DMS79 treated with DMSO at 0.1 percent for 48 hours (cell line): Measurements from ENCODE around the gene KAZALD1.

Experiments
- DNase-seq: peaks from one replicate; lab custom pipeline; 2025; lab: John Stamatoyannopoulos, UW

KAZALD1 gene

DNA sequence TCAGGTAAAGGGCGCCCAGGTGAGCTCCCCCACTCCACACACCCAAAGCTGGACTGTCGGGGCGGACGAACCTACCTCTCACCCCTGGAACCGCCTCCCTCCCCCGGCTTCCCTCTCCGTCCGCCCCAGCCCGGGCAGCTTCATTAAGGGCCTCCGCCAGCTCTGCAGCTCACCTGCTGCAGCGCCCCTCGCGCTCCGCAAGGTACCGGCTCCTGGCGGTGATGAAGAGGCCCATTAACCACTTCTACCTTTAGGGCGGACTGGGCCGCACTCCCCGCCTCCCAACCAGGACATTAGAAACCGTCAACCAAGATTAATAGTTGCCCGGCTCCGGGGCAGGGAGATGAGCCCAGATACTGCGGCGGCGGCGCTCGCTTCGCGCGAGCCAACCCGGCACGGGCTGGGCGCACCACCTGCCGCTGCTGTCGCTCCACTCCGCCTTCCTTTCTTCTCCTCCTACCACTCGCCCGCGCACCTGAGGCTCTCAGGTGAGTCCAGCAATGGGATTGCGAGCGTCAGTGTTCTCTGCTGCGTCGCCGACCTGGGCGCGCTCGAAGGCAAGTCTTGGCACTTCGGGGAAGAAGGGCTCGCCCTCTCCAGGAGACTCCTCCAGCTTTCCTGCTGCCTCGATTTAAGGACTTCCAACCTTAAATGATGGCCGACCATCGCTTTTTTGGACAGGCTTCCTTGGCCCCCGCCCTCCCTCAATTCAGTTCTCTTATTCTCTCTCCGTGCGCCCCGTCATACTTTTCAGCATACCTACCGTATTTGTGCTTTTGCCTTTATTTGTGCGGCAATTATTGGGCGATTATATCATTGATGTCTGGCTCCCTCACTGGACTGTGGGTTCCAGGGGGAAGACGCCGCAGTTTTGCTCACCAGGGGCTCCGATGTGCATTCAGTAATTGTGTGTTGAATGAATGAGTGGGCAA is 13.6 kb upstream of the KAZALD1 start:
- DNase-seq: no peak

- peak; percentile 31 for DNase-seq
Measured at GRCh38 chr10:101050208-101051069, 11.3 kb upstream of the KAZALD1 start.

- no peak for DNase-seq
Measured at GRCh38 chr10:101052285-101052684, 9.5 kb upstream of the KAZALD1 start.

- no peak for DNase-seq
Measured at GRCh38 chr10:101053516-101053915, 8.3 kb upstream of the KAZALD1 start.

GRCh38 chr10:101054351-101054750 is 7.4 kb upstream of the KAZALD1 start:
- DNase-seq: no peak

DNA sequence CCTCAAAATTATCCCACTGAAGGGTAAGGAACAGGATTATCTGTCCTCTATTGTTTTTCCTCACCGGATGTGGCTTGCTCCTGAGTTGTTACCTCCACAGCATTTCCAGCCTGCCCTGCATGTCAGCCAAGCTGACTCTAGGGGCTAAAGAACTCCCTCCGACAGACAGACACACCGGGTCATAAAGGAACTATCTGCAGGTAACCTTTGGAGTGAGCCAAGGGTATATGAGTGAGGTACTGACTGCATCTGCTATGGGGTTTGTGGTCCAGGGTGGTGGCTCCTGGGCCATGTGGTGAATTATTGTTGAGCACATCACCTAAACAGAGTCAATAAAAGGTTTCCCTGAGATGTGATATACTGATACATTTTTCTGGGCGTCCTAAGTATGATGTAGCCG is 6.9 kb upstream of the KAZALD1 start:
- DNase-seq: no peak

DNA sequence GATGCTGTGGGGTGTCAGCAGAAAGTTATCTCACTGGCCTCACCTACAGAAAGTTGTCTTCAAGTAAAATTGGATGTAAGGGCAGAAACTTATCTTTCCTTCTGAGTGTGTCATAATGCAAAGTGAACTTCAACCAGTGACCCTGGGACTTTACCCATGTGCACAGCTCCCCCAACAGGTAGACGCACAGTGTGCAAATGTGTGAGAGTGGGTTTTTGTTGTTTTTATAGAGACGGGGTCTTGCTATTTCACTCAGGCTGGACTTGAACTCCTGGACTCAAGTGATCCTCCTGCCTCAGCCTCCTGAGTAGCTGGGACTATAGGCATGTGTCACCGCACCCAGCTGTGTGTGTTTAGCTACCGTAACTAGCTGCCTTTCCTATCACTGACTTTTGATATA is 6.4 kb upstream of the KAZALD1 start:
- no peak for DNase-seq

- no peak for DNase-seq
Measured at GRCh38 chr10:101056365-101057151, 5.2 kb upstream of the KAZALD1 start.

DNA sequence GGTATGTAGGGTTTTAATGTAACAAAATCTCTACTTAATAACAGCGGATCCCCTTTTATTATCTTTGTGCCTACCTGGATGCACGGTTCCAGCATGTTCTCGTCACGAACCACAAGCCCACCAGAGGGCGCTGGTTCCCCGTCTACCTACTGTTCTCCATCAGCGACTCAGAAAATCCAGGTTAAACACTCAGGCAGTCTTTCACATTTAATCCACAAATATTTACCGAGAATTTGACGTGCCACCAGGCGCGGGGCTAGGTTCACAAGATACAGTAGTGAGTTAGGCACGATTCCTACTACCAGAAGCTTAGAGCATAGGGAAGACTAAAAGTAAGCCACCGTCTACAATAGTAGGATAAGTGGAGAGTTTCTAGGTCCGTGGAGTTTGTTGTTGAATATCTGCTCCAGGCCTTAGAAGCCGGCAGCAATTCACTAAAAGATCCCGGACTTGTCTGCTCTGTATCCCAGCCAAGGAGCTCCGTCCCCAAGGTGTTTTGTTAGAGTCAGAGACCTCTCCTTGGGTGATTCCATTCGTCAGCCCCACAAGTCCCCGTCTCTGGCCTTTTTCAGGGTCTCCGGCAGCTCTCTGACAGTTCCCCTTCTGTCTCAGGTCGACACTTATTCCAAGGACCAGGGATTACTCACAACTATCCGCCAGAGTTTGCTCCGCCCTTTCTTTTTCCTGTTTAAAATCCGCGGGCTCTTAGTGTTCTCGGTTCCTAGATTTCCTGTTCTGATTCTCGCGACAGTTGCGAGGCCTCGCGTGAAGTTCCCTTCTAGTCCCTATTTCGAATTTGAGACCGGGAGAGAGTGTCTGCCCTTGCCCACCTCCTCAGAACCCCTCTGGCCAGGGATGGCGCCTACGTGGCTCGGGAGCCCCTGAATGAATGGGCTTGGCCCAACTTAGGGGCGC is 1.5 kb upstream of the KAZALD1 start:
- DNase-seq: peak; percentile 75

DNA sequence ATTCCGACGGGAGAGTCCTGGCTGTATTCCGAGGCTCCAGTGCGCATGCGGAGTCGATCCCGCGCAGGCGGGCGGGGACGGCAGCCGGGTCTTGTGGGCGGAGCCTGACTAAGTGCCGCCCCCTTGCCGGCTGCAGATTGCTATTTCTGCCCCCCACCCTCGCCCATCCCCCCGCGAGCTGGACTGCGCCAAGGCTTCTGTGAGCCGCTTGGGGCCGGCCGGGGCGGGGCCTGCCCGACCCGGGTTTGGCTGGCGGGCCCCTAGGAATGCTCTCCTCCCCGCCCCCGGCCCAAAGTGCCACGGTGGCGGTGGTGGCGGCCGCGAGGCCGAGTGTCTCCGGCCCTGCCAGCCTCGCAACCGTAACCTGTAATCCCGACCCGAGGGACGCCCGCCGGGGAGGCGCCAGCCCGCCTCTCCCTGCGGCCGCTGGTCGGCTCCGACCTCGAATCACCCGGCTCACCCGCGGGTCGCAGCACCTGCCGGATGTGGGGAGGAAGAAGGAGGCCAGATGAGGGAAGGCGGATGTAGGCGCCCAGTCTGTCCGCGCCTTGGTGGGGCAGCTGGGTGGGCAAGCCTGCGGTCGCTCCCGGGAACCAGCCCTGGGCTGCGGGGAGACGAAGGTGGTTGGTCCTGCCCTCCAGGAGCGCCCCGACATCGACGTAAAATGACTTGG is 702 bp upstream of the KAZALD1 start:
- peak; percentile 75 for DNase-seq

DNA sequence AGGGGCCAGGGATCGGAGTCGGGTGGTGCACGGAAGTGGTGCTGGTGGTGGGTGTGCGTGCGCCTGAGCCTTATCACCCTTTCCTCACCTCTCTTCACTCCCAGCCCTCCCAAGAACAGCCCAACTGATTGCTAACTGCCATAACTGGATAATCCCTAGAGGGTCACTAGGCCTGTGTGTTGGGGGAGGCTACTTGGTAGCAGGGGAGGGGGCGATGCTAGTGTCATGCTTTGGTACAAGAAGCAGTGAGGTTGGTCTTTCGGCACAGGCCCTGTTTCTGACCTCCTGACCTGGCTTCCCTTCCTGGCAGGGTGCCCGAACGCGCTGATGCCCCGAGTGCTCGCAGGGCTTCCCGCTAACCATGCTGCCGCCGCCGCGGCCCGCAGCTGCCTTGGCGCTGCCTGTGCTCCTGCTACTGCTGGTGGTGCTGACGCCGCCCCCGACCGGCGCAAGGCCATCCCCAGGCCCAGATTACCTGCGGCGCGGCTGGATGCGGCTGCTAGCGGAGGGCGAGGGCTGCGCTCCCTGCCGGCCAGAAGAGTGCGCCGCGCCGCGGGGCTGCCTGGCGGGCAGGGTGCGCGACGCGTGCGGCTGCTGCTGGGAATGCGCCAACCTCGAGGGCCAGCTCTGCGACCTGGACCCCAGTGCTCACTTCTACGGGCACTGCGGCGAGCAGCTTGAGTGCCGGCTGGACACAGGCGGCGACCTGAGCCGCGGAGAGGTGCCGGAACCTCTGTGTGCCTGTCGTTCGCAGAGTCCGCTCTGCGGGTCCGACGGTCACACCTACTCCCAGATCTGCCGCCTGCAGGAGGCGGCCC is 652 bp downstream of the KAZALD1 start:
- DNase-seq: peak; percentile 29

GRCh38 chr10:101063050-101063525 is 1.3 kb downstream of the KAZALD1 start:
- DNase-seq: peak; percentile 31

DNA sequence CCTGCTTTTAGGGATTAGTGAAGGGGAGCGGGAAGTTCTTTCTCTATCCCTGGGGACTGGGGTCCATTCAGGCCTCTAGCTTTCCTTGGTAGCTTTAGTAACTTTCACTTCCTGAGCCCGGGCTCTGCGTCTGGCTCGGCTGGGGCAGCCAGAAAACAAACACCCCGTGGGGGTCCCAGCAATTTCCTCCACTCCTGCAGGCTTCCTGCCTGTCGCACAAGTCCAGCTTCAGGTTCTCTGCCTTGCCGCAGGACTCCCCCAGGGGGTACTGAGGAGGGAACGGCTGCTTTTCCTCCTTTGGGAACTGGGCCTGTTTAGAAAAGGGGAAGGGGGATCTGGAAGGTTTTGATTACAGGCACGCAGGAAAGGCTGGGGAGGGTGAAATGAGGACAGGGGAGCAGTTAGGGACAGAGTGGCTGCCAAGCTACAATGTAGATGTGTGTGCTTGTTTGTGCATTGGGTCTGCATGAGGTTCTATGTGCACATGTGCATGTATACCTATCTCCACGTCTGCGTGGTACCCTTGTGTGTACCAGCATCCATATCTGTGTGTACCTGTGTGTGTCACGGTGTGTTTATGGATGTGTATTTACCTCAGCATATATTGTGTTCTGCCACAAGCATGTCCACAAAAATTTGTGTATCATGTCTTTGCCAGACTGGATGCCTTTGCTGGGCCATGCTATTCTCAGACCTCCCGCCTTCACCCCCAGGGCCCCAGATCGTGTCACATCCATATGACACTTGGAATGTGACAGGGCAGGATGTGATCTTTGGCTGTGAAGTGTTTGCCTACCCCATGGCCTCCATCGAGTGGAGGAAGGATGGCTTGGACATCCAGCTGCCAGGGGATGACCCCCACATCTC is 2.0 kb downstream of the KAZALD1 start:
- DNase-seq: no peak

DNA sequence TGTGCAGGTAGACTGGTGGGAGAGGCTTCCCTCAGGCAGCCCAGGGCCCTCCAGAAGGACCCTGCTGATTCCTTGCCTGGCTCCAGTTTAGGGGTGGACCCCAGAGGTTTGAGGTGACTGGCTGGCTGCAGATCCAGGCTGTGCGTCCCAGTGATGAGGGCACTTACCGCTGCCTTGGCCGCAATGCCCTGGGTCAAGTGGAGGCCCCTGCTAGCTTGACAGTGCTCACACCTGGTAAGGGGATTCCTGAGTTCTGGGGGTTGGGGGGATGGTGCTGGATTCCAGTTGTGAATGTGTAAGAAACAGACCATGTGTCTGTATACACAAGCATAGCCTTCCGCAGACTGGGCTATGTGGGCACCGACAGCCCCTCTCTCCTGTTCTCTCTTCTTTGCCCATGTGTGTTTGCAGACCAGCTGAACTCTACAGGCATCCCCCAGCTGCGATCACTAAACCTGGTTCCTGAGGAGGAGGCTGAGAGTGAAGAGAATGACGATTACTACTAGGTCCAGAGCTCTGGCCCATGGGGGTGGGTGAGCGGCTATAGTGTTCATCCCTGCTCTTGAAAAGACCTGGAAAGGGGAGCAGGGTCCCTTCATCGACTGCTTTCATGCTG is 2.7 kb downstream of the KAZALD1 start:
- no peak for DNase-seq

GRCh38 chr10:101065481-101066145 is 3.8 kb downstream of the KAZALD1 start:
- DNase-seq: no peak

GRCh38 chr10:101066146-101066895 is 4.5 kb downstream of the KAZALD1 start:
- peak; percentile 8 for DNase-seq

- DNase-seq: peak; percentile 13
Measured at GRCh38 chr10:101066896-101067355, 5.1 kb downstream of the KAZALD1 start.
